ENCODE results near the gene KIAA0753.

- TF ChIP-seq CTCF (IDR thresholded peaks at IDR 0.05) (no peak), POLR2A (IDR thresholded peaks at IDR 0.05) (no peak)
These were observed 52.3 kb downstream of the KIAA0753 start for GRCh38 chr17:6588165-6588564.
